SH-SY5Y (cell line): ENCODE data around the gene C1QB.

ENCODE experiments used
- GATA2 ChIP-seq: IDR thresholded peaks from 2 replicates; pipeline ENCODE4 v1.6.1; 2011; ENCODE audit warnings: mild to moderate bottlenecking, low read depth, low read length
- GATA3 ChIP-seq: IDR thresholded peaks from 2 replicates; pipeline ENCODE4 v1.6.1; 2011; ENCODE audit warnings: low read depth, mild to moderate bottlenecking, low read length, moderate library complexity

- no peak for TF ChIP-seq GATA3
- TF ChIP-seq GATA2 = no peak
These were observed 56.2 kb downstream of the C1QB start for GRCh38 chr1:22709227-22709626.
